Stimulated activated CD4-positive, alpha-beta T cell treated with anti-CD3 and anti-CD28 coated beads, TNF-alpha, amount 100 ng/mL, for 4 hours (primary cell): ENCODE measurements around the gene MACROD2.
"Not testable (repeated sequence)": the region's sequence is repeated elsewhere in the genome, so short reads cannot be mapped to it uniquely, and the experiment has no call there.

Experiments
- DNase-seq, 3 experiments: peaks; one replicate each; pipeline ENCODE4 v3.0.0-alpha.2; 2020; ENCODE audit warnings: low read depth in 3 of 3

The MACROD2 gene

GRCh38 chr20:14410869-14411555, 415.7 kb downstream of the MACROD2 start:
- no peak for DNase-seq

- DNase-seq: no peak
Measured at GRCh38 chr20:14412065-14412681, 416.9 kb downstream of the MACROD2 start.

- no peak for DNase-seq
Measured at GRCh38 chr20:14413835-14414234, 418.5 kb downstream of the MACROD2 start.

- no peak for DNase-seq
Measured at GRCh38 chr20:14414560-14414959, 419.2 kb downstream of the MACROD2 start.

- DNase-seq: no peak
Measured at GRCh38 chr20:14415467-14415866, 420.2 kb downstream of the MACROD2 start.

GRCh38 chr20:14418376-14418775, 423.1 kb downstream of the MACROD2 start:
- DNase-seq: no peak

GRCh38 chr20:14422892-14423291, 427.6 kb downstream of the MACROD2 start:
- no peak for DNase-seq

GRCh38 chr20:14431568-14431967, 436.3 kb downstream of the MACROD2 start:
- no peak for DNase-seq

- no peak for DNase-seq
Measured at GRCh38 chr20:14432085-14432484, 436.8 kb downstream of the MACROD2 start.

- no peak for DNase-seq
Measured at GRCh38 chr20:14432597-14432996, 437.3 kb downstream of the MACROD2 start.

GRCh38 chr20:14434384-14435136, 439.2 kb downstream of the MACROD2 start:
- no peak for DNase-seq

- DNase-seq: no peak
Measured at GRCh38 chr20:14441201-14441600, 445.9 kb downstream of the MACROD2 start.

- no peak for DNase-seq
Measured at GRCh38 chr20:14444106-14444505, 448.8 kb downstream of the MACROD2 start.

- no peak for DNase-seq
Measured at GRCh38 chr20:14445310-14445709, 450.0 kb downstream of the MACROD2 start.

GRCh38 chr20:14445902-14446301, 450.6 kb downstream of the MACROD2 start:
- no peak for DNase-seq

- no peak for DNase-seq
Measured at GRCh38 chr20:14446446-14446845, 451.1 kb downstream of the MACROD2 start.

- no peak for DNase-seq
Measured at GRCh38 chr20:14449323-14449722, 454.0 kb downstream of the MACROD2 start.

- DNase-seq: no peak
Measured at GRCh38 chr20:14450256-14450655, 454.9 kb downstream of the MACROD2 start.

- DNase-seq: no peak
Measured at GRCh38 chr20:14451458-14451857, 456.1 kb downstream of the MACROD2 start.

- no peak for DNase-seq
Measured at GRCh38 chr20:14453259-14453658, 457.9 kb downstream of the MACROD2 start.

- no peak for DNase-seq
Measured at GRCh38 chr20:14454296-14454695, 459.0 kb downstream of the MACROD2 start.

- DNase-seq: not testable (repeated sequence)
Measured at GRCh38 chr20:14467104-14467827, 471.9 kb downstream of the MACROD2 start.
